ENCODE data around the gene CD3E.

The CD3E gene

DNA sequence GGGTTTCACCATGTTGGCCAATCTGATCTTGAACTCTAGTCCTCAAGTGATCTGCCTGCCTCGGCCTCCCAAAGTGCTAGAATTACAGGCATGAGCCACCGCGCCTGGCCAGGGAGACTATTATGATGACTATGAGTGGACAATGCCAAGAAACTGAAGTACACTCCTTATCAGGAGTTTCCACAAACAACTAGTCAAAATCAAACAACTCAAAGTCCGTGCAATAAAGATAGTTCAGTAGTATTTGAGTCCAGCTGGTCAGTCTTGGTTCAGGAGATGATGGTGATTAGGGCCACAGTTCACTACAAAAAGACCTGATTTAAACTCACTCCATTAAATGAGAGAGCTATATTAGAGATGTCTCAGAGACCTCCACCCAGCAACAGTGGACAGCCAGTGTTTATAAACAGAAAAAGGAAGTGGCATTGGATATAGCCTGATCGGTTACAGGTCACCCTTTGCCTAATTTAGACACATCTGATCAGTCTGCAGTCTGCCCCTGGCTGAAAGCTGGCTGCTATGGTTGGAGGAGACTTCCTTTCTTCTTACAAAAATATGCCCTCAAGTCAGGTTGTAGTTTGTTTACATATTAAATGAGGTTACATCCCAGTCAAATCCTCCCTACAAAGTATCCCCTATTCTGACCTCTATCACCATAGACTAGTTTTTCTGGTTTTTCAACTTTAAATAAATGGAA lies 17.0 kb downstream of the CD3E start:
- no peak for DNase-seq (ENCODE audit: extremely low read depth in 1 of 2, low read depth in 1 of 2)

DNA sequence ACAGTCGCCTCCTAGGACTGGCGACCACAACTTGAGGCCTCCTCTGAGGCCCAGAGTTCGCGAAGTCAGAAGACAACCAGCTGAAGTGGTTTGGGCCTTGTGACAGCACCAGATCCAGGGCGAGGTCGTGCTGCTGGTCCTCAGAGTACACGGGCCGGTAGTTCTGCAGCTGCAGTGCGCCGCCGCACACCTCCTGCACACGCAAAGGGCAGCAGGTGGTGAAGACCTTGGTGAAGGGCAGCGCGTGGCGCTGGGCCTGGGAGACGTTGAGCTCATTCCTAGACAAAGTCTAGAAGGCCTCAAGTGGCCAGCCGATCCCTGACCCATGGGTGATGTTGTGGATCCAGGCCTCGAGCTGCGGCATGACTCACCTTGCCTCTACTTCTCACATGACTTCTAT lies 18.2 kb downstream of the CD3E start:
- no peak for DNase-seq (ENCODE audit: extremely low read depth in 1 of 2, low read depth in 1 of 2)

DNA sequence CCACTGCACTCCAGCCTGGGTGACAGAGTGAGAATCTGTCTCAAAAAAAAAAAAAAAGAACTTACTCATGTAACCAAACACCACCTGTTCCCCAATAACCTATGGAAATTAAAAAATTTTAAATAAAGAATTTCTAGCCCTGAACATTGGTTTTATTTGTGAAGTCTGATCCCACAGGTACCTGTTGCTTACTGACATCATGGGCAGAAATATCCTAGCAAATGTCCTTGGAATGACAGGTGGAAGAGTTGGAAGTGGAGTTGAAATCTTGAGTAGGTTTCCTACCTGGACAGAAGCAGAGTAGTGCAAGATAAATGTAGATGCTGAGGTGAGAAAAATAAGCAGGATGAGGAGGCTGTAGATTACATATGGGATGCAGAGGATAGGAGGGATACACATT lies 20.8 kb downstream of the CD3E start:
- no peak for DNase-seq (ENCODE audit: extremely low read depth in 1 of 2, low read depth in 1 of 2)

DNA sequence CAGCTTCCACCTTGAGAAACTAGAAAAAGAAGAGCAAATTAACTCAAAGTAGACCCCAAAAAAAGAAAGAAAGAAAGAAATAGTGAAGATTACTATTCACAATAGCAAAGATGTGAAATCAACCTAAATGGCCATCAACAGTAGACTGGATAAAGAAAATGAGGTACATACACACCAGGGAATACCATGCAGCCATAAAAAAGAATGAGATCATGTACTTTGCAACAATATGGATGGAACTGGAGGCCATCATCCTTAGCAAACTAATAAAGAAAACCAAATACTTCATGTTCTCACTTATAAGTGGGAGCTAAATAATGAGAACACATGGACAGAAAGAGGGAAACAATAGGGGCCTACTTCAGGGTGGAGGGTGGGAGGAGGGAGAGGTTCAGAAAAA lies 24.2 kb downstream of the CD3E start:
- no peak for DNase-seq (ENCODE audit: extremely low read depth in 1 of 2, low read depth in 1 of 2)

DNA sequence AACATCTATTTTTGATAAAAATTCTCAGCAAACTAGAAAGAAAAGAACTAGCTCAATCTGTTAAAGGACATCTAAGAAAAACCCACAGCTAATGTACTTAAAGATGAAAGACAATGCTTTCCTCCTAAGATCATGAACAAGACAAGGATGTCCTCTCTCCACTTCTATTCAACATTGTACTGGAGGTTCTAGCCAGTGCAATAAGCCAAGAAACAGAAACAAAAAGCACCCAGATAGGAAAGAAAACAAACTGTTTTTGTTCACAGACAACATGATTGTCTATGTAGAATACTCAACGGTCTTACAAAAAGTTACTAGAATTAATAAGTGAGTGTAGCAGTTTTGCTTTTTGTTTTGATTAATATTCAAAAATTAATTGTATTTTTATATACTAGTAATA lies 30.2 kb downstream of the CD3E start:
- no peak for DNase-seq (ENCODE audit: extremely low read depth in 1 of 2, low read depth in 1 of 2)

DNA sequence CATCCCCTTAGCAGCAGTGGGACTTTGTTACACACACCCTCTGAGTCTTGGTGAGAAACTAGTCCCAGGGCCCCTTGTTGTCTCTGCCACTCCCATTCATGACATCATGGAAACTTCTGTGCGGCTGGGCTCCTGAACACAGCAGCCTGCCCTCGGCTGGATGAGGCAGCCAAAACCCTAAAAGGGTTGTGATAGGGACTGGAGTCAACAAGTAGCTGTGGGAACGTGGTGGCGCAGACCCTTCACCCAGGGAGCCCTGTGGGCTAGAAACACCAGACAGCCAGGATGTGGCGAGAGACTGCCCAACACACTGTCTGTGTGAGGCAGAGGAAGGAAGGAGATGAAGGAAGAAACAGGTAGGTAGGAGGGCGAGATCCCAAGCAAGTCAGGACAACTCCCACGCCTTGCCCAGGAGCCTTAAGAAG lies 34.1 kb downstream of the CD3E start:
- DNase-seq (ENCODE audit: extremely low read depth in 1 of 2, low read depth in 1 of 2): peak; percentile 76 to 92

DNA sequence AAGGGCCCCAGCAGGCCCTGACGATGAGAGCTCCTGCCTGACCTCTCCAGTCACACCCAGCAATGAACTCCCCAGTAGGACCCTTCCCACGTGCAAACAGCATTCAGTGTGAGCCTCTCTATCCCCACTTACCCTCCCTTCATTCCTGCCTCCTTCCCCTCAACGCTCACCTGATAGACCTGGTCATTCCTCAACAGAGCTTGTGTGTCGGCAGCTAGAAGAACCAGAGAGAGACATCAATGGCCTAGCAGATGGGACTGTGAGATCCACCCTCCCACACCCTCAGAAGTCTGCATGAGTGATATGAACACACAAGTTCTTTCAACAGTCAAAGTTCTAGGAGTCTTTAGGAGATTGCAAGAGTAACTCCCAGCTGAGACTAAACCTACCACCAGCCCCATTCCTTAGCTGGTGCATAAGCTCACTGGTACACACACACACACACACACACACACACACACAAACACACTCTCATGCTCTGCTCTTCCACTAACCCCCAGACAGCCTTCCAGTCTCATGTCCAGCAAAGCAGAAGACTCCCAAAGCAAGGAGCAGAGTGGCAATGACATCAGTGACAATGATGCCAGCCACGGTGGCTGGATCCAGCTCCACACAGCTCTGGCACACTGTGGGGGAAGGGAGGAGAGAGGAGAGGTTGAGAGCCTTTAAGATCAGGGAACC lies 34.9 kb downstream of the CD3E start:
- DNase-seq (ENCODE audit: extremely low read depth in 1 of 2, low read depth in 1 of 2): no peak

DNA sequence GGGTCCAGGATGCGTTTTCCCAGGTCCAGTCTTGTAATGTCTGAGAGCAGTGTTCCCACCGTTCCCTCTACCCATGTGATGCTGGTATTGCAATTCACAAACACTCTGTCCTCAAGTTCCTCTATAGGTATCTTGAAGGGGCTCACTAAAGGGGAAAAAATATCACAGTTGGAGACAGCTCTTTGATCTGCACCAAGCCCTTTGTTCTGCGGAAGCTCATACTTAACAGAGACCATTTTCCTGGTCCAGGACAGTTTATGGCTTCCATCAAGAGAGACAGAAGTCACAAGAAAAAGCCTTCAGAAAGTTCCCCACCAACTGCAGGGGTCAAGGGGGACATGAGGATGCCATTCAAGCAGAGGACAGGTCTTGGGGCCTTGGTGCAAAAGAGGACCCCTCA lies 35.9 kb downstream of the CD3E start:
- no peak for DNase-seq (ENCODE audit: extremely low read depth in 1 of 2, low read depth in 1 of 2)

DNA sequence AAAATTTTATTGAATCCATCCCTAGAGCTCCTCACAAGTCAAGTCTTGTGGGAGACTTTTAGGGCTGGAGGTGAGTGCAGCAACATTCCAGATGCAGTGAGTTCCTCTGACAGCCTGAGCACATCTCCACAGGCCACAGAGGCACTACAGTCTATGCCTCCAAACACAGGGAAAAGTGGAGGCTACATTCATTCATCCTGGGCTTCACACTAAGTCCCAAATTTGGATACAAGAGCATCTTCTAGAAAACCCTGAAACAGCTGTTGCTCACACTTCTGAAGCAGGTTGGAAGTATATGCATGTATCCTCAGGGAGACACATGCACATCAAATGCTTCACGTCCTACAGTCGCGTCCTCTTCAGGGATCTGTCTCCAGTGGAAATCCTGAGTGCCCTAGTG lies 36.7 kb downstream of the CD3E start:
- no peak for DNase-seq (ENCODE audit: extremely low read depth in 1 of 2, low read depth in 1 of 2)

DNA sequence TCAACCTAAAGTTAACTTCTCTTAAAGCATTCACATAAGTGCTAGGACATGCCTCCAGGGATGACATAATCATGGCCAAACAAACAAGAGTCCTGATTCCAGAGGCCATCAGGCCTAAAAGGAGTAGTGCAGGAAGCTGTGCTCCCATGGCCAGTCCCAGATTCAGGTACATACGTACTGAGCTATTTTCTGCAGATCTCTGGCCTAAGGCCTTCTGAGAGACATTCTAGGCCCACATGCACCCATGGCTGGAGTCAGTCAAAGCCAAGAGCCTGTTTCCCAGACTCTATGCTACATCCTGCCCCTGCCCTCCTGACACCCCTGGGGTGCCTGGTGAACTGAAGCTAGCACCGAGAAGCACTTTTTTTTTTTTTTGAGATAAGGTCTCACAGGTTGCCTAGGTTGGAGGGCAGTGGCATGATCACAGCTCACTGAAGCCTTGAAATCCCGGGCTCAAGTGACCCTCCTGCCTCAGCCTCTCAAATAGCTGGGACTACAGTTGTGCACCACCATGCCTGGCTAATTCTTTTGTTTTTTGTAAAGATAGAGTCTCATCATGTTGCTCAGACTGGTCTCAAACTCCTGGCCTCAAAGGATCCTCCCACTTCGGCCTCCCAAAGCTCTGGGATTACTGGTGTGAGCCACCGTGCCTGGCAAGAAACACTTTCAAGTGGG lies 37.4 kb downstream of the CD3E start:
- no peak for DNase-seq (ENCODE audit: extremely low read depth in 1 of 2, low read depth in 1 of 2)

DNA sequence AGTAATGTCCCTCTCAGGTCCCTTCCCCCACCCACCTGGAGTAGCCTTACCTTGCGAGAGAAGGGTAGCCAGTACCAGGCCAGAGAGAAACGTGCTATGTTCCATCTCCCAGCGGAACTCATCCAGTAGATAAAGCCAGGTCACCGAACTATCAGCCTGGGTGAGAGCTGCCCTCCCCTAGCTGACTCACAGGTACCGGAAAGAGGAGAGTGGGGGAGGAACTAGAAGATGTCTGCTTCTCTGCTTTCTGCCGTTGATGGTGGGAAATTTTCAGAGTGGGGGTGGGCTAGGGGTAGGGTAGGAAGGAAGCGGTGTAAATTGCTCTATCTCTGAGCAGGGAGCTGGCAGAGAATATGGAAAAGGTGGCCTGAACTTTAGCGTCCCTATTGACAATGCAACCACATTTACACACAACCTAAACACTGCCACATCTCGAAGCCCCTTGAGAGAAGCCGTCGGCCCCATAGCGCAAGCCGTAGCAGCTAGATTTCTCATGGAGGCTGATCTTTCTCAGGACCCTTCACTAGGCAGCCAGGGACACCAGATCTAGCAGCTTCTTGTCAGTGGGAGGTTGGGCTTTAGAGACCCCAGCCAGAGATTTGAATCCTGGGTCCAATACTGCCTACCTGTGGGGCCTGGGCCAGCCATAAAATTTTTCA lies 38.1 kb downstream of the CD3E start, which contains the start of gene CD3D:
CD3D (minus strand) TSS at position 203 of the 659 bp plus-strand sequence; CDS start at position 105, 98 bp downstream.
- peak in 1 of 2 donors; percentile 56 for DNase-seq (ENCODE audit: extremely low read depth in 1 of 2, low read depth in 1 of 2)

DNA sequence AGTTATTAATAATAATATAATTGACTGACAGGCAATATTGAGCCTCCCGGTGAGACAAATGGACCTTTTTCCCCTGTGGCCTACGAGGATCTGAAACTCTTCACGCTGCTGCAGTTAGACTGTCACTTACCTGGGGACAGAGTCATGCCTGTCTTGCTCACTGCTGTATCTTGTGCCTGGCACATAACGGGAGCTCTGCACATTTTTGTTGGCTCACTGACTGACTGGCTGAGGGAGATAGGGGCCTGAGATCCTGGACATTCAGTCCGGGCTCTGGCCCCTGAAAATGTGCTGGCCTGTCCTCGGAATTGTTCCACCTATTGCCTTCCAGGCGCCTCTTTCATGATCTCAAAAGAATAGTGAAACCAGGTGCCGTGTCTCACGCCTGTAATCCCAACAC lies 38.7 kb downstream of the CD3E start:
- no peak for DNase-seq (ENCODE audit: extremely low read depth in 1 of 2, low read depth in 1 of 2)

DNA sequence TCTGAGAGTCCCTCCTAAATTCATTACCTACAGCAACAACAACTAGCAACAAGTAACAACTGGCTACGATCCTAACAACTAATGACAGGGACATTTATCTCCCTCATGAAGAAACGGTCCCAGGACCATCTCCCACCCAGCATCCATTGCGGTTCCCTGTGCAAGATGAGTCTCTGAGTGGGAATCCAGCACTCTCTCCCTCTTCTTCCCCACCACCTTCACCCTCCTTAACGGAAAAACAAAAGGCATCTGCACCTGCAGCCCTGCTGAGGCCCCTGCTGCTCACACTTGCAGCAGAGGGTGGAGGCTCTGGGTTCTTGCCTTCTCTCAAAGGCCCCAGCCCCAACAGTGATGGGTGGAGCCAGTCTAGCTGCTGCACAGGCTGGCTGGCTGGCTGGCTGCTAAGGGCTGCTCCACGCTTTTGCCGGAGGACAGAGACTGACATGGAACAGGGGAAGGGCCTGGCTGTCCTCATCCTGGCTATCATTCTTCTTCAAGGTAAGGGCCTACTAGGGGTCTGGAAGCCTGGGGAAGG lies 39.5 kb downstream of the CD3E start, which contains the start of gene CD3G:
CD3G (plus strand) TSS at position 364 of the 535 bp plus-strand sequence; CDS start at position 444, 80 bp downstream.
- peak; percentile 52 to 57 for DNase-seq (ENCODE audit: extremely low read depth in 1 of 2, low read depth in 1 of 2)

DNA sequence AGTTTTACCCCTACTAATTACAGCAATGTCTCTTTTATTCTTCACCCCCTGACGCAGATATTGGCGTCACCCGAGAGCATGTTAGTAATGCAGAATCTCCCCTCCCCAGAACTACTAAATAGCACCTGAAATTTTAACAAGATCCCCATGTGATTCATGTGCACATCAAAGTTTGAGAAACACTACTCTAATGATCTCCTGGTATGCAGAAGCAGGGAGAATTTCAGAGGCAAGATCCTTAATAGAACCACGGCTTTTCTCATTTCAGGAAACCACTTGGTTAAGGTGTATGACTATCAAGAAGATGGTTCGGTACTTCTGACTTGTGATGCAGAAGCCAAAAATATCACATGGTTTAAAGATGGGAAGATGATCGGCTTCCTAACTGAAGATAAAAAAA lies 44.9 kb downstream of the CD3E start:
- DNase-seq (ENCODE audit: extremely low read depth in 1 of 2, low read depth in 1 of 2): no peak

DNA sequence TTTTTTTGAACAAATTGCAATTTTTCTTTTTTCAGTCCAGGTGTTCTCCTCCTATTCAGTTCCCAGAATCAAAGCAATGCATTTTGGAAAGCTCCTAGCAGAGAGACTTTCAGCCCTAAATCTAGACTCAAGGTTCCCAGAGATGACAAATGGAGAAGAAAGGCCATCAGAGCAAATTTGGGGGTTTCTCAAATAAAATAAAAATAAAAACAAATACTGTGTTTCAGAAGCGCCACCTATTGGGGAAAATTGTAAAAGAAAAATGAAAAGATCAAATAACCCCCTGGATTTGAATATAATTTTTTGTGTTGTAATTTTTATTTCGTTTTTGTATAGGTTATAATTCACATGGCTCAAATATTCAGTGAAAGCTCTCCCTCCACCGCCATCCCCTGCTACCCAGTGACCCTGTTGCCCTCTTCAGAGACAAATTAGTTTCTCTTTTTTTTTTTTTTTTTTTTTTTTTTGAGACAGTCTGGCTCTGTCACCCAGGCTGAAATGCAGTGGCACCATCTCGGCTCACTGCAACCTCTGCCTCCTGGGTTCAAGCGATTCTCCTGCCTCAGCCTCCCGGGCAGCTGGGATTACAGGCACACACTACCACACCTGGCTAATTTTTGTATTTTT lies 48.7 kb downstream of the CD3E start:
- no peak for DNase-seq (ENCODE audit: extremely low read depth in 1 of 2, low read depth in 1 of 2)

DNA sequence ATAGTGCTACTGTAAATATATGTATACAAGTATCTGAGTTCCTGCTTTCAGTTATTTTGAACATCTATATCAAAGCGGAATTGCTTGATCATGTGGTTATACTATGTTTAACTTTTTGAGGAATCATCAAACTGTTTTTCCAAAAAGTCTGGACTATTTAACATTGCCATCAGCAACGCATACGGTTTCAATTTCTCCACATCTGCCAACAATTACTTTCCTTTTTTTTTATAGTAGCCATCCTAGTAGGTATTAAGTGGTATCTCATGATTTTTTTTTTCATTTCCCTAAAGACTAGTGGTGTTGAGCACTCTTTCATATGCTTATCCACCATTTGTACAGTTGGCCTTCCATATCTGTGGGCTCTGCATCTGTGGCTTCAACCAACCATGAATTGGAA lies 53.5 kb downstream of the CD3E start:
- DNase-seq (ENCODE audit: extremely low read depth in 1 of 2, low read depth in 1 of 2): no peak

DNA sequence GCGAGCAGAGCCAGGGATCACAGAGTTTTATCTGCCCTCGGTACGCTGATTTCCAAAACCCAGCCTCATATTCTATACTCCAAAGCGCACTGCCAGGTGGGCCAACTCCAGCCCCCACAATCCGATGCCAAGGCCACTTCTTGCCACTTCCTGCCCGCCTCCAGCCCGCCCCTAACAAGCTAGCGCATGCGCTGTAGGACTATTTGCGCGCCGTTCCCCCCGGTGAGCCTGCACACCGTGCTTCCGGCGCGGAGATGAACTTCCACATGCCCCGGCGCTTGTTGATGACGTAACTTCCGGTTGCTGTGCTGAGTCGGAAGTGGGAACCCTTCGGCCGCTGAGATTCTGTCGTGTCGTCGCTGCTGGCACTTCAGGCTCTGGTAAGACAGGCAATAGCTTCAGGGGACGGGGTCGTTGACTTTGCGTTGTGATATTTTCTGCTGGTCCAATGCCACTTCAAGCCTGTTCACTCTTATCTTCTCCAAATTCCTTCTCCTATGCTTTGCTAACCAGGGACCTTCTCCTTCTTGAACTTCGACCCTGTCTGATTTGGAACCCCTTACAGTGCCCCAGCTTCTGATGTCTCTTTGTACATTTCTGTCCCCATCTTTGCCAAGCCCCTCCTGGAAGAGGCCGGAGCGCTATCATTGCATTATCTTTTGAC lies 54.9 kb downstream of the CD3E start, which contains the start of gene UBE4A:
UBE4A (plus strand) TSS at position 306 of the 664 bp plus-strand sequence. CDS start 5,481 bp downstream, outside the sequence.
- peak; percentile 98 for DNase-seq (ENCODE audit: extremely low read depth in 1 of 2, low read depth in 1 of 2)

DNA sequence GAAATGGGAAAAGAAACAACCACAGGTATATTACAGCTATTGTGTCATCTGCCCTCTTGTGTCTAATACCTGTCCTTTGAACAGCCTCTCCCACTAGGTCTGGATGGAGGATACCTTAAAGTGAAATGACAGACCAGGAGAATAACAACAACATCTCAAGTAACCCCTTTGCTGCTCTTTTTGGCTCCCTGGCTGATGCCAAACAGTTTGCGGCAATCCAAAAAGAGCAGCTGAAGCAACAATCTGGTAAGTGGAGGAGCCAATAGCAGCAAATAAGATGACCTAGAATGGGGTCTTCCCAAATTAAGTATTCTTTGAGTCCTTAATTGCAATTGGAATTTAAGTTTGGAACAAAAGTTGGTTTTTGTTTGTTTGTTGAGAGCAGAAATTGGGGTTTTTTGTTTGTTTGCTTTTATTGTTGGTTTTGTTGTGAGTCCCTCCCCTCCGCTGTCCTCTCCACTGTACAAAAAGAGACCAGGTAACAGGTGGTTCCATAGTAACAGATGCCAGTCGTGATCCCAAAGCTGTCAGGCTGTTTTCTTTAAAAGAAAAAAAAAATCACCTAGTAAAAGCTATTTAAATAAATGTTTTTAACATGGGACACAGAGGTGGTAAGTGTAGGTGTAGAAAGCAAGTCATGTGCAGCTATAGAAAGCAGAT lies 60.6 kb downstream of the CD3E start:
- DNase-seq (ENCODE audit: extremely low read depth in 1 of 2, low read depth in 1 of 2): no peak

Data from activated CD8-positive, alpha-beta memory T cell treated with anti-CD3 and anti-CD28 coated beads for 1 hour (primary cell).